Measurements from ENCODE around the gene AGBL4. TPM values are rescaled to one million over a fixed set of nuclear protein-coding genes. Genes with fewer than 3 reads are reported as not detected.

AGBL4 gene
- polyA plus RNA-seq, 1 experiment = not detected

GRCh38 chr1:48776393-48777218 lies 1247.1 kb downstream of the AGBL4 start, which contains the start of gene BEND5:
BEND5 (minus strand) TSS chr1:48776891; CDS start chr1:48776831, 60 bp downstream.
- POLR2A ChIA-PET = no interaction called here
- H3K9me3 ChIP-seq (ENCODE audit: control insufficient read depth, insufficient read depth, low read length) = no peaks in the 10 kb centered on the region
- CTCF ChIA-PET = no interaction called here
- DNase-seq (ENCODE audit: low read depth, low spot score) = peak; percentile 6
- no peak within 1 kb of the TSS for H3K27ac ChIP-seq (ENCODE audit: low read depth, low read length)
- peak within 1 kb of the TSS; percentile 59 for H3K4me3 ChIP-seq (ENCODE audit: low read depth, low read length)
- peaks cover 6% of the 10 kb centered on the region for H3K27me3 ChIP-seq (ENCODE audit: control insufficient read depth, insufficient read depth, low read length)
- TF ChIP-seq, protein P1, sequence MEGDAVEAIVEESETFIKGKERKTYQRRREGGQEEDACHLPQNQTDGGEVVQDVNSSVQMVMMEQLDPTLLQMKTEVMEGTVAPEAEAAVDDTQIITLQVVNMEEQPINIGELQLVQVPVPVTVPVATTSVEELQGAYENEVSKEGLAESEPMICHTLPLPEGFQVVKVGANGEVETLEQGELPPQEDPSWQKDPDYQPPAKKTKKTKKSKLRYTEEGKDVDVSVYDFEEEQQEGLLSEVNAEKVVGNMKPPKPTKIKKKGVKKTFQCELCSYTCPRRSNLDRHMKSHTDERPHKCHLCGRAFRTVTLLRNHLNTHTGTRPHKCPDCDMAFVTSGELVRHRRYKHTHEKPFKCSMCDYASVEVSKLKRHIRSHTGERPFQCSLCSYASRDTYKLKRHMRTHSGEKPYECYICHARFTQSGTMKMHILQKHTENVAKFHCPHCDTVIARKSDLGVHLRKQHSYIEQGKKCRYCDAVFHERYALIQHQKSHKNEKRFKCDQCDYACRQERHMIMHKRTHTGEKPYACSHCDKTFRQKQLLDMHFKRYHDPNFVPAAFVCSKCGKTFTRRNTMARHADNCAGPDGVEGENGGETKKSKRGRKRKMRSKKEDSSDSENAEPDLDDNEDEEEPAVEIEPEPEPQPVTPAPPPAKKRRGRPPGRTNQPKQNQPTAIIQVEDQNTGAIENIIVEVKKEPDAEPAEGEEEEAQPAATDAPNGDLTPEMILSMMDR (IDR thresholded peaks at IDR 0.05; ENCODE audit: low read depth, low read length) = no peak

GRCh38 chr1:48775831-48776392 lies 1247.8 kb downstream of the AGBL4 start:
- ChIA-PET POLR2A (no interaction called here), CTCF (no interaction called here)
- Histone ChIP-seq H3K27me3 (ENCODE audit: control insufficient read depth, insufficient read depth, low read length) (peaks cover 6% of the 10 kb centered on the region), H3K9me3 (ENCODE audit: control insufficient read depth, insufficient read depth, low read length) (no peaks in the 10 kb centered on the region), H3K27ac (ENCODE audit: low read depth, low read length) (no peak overlapping the region), H3K4me3 (ENCODE audit: low read depth, low read length) (peak overlapping the region; percentile 59)
- no peak for DNase-seq (ENCODE audit: low read depth, low spot score)
- TF ChIP-seq, protein P1 (IDR thresholded peaks at IDR 0.05; ENCODE audit: low read depth, low read length) = no peak

DNA sequence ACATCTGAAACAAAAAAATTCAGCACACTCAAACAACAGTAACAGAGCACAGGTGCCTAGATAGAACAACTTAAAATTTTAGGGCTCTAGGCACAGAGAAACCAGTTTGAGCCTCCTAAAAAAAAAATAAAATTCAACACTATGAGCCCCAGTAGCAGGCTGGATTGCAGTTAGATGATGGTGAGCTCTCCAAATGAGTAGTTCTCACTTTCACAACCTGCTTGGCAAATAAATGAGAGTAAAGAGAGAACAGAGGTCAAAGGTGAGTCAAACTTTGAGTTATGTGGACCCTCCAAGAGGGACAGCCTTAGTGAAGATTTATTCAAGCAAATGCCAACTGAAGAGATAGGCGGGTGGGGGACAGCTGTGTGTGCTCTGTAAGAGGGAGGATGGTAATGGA lies 1250.6 kb downstream of the AGBL4 start:
- CTCF ChIA-PET = interaction anchor here (0.5 kb wide), 1 partner anchor 1574 kb away, joined by 3 read pairs; no protein-coding TSS in a partner anchor
- no peaks in the 10 kb centered on the region for H3K9me3 ChIP-seq (ENCODE audit: control insufficient read depth, insufficient read depth, low read length)

GRCh38 chr1:48772211-48772610 lies 1251.5 kb downstream of the AGBL4 start:
- POLR2A ChIA-PET = no interaction called here

More for the DNA sequence above, 1250.6 kb downstream of the AGBL4 start:
- TF ChIP-seq, protein P1 (IDR thresholded peaks at IDR 0.05; ENCODE audit: low read depth, low read length) = no peak
- no peak overlapping the region for H3K27ac ChIP-seq (ENCODE audit: low read depth, low read length)
- DNase-seq (ENCODE audit: low read depth, low spot score) = no peak
- H3K27me3 ChIP-seq (ENCODE audit: control insufficient read depth, insufficient read depth, low read length) = peaks cover 6% of the 10 kb centered on the region
- POLR2A ChIA-PET = no interaction called here
- no peak overlapping the region for H3K4me3 ChIP-seq (ENCODE audit: low read depth, low read length)

More at GRCh38 chr1:48772211-48772610, 1251.5 kb downstream of the AGBL4 start:
- TF ChIP-seq, protein P1 (IDR thresholded peaks at IDR 0.05; ENCODE audit: low read depth, low read length) = no peak
- Histone ChIP-seq H3K27ac (ENCODE audit: low read depth, low read length) (no peak overlapping the region), H3K27me3 (ENCODE audit: control insufficient read depth, insufficient read depth, low read length) (peaks cover 2% of the 10 kb centered on the region), H3K4me3 (ENCODE audit: low read depth, low read length) (no peak overlapping the region), H3K9me3 (ENCODE audit: control insufficient read depth, insufficient read depth, low read length) (no peaks in the 10 kb centered on the region)
- no peak for DNase-seq (ENCODE audit: low read depth, low spot score)
- CTCF ChIA-PET = no interaction called here

All from AG04450 (cell line).